Mesendoderm (in vitro differentiated cells): Measurements from ENCODE around the gene MGRN1.

Experiments used
- DNase-seq: peaks from one replicate; pipeline ENCODE4 v3.0.0; 2013
- H2AK5ac ChIP-seq: 2 replicates; pipeline ENCODE4 v1.6.1; 2013; ENCODE audit warnings: low read length, inconsistent platforms
- H2BK120ac ChIP-seq: 2 replicates; pipeline ENCODE4 v1.6.1; 2013; ENCODE audit warnings: low read depth, mild to moderate bottlenecking, low read length, moderate library complexity, mixed read lengths
- H2BK15ac ChIP-seq: replicated peaks from 2 replicates; pipeline ENCODE4 v1.6.1; 2013; ENCODE audit warnings: low read depth, mild to moderate bottlenecking, moderate library complexity
- H2BK5ac ChIP-seq: 2 replicates; pipeline ENCODE4 v1.6.1; 2013; ENCODE audit warnings: low read length, inconsistent platforms
- H3K18ac ChIP-seq: 2 replicates; pipeline ENCODE4 v1.6.1; 2013; ENCODE audit warnings: mild to moderate bottlenecking, low read length, mixed read lengths
- H3K23ac ChIP-seq: one replicate; pipeline ENCODE4 v1.6.1; 2013; ENCODE audit warnings: low read length
- H3K27ac ChIP-seq: 2 replicates; pipeline ENCODE4 v1.5.1; 2013; ENCODE audit warnings: low read depth, mild to moderate bottlenecking, inconsistent platforms, low read length, moderate library complexity
- H3K27me3 ChIP-seq: 2 replicates; pipeline ENCODE4 v1.6.1; 2013; ENCODE audit warnings: low read length, control low read depth, mild to moderate bottlenecking, inconsistent platforms; ENCODE audit not compliant: insufficient read depth, poor library complexity
- H3K36me3 ChIP-seq: 2 replicates; pipeline ENCODE4 v1.6.1; 2013; ENCODE audit warnings: low read length, inconsistent platforms; ENCODE audit not compliant: control insufficient read depth, insufficient read depth
- H3K4ac ChIP-seq: one replicate; pipeline ENCODE4 v1.6.1; 2013; ENCODE audit warnings: low read depth, mild to moderate bottlenecking, low read length, moderate library complexity
- H3K4me1 ChIP-seq: 2 replicates; pipeline ENCODE4 v1.6.1; 2013; ENCODE audit warnings: low read depth, low read length, inconsistent platforms; ENCODE audit not compliant: control insufficient read depth
- H3K4me2 ChIP-seq: 2 replicates; pipeline ENCODE4 v1.6.1; 2013; ENCODE audit warnings: low read length
- H3K4me3 ChIP-seq: 2 replicates; pipeline ENCODE4 v1.5.1; 2013; ENCODE audit warnings: mild to moderate bottlenecking, low read length
- H3K56ac ChIP-seq: one replicate; pipeline ENCODE4 v1.6.1; 2013; ENCODE audit warnings: low read length
- H3K79me1 ChIP-seq: 2 replicates; pipeline ENCODE4 v1.6.1; 2013; ENCODE audit warnings: low read length, inconsistent platforms
- H3K79me2 ChIP-seq: 2 replicates; pipeline ENCODE4 v1.6.1; 2013; ENCODE audit warnings: mild to moderate bottlenecking, low read length; ENCODE audit not compliant: control insufficient read depth, insufficient read depth
- H3K9ac ChIP-seq: 2 replicates; pipeline ENCODE4 v1.6.1; 2013; ENCODE audit warnings: low read length, inconsistent platforms
- H4K5ac ChIP-seq: one replicate; pipeline ENCODE4 v1.6.1; 2013; ENCODE audit warnings: low read length
- H4K8ac ChIP-seq: one replicate; pipeline ENCODE4 v1.6.1; 2013; ENCODE audit warnings: low read depth, mild to moderate bottlenecking, control low read depth, low read length, moderate library complexity
- WGBS: extraction: QIAGEN DNeasy Blood & Tissue Kit; methylation state at CpG from one replicate; pipeline ENCODE4 v1.1.7; 2013; ENCODE audit warnings: low lambda C conversion rate, missing lambda C conversion rate; ENCODE audit not compliant: insufficient coverage; ENCODE audit errors: extremely low coverage; 5-methylcytosine and 5-hydroxymethylcytosine counted together

Gene MGRN1

GRCh38 chr16:4616047-4616811 lies 8.4 kb upstream of the MGRN1 start:
- peak overlapping the region; percentile 83 for H3K9ac ChIP-seq
- H4K8ac ChIP-seq = peak overlapping the region; percentile 84
- H2BK120ac ChIP-seq = no peak overlapping the region
- no peak overlapping the region for H2AK5ac ChIP-seq
- H3K79me2 ChIP-seq = peaks cover 27% of the 10 kb centered on the region
- DNase-seq = peak; percentile 100
- peak overlapping the region; percentile 77 for H3K4me2 ChIP-seq
- WGBS = no CpG with 5 or more reads among the region's 57 CpGs
- H3K4me3 ChIP-seq = peak overlapping the region; percentile 37
- H3K18ac ChIP-seq = peak overlapping the region; percentile 77
- peak overlapping the region; percentile 46 for H2BK5ac ChIP-seq
- H3K36me3 ChIP-seq = no peaks in the 10 kb centered on the region
- H2BK15ac ChIP-seq = no peak overlapping the region
- no peak overlapping the region for H4K5ac ChIP-seq
- peak overlapping the region; percentile 82 for H3K4ac ChIP-seq
- H3K23ac ChIP-seq = peak overlapping the region; percentile 80
- peak overlapping the region; percentile 93 for H3K27ac ChIP-seq
- peaks cover 7% of the 10 kb centered on the region for H3K4me1 ChIP-seq
- H3K79me1 ChIP-seq = peaks cover 10% of the 10 kb centered on the region
- peak overlapping the region; percentile 92 for H3K56ac ChIP-seq
- no peaks in the 10 kb centered on the region for H3K27me3 ChIP-seq

- no peak overlapping the region for H4K8ac ChIP-seq
- peak overlapping the region; percentile 45 for H3K56ac ChIP-seq
- DNase-seq = no peak
- H3K4me3 ChIP-seq = no peak overlapping the region
- no CpG with 5 or more reads among the region's 8 CpGs for WGBS
- H3K79me1 ChIP-seq = peaks cover 5% of the 10 kb centered on the region
- no peak overlapping the region for H3K23ac ChIP-seq
- no peak overlapping the region for H3K4ac ChIP-seq
- no peak overlapping the region for H4K5ac ChIP-seq
- no peak overlapping the region for H2BK15ac ChIP-seq
- no peak overlapping the region for H3K18ac ChIP-seq
- no peaks in the 10 kb centered on the region for H3K36me3 ChIP-seq
- H2AK5ac ChIP-seq = no peak overlapping the region
- H2BK120ac ChIP-seq = no peak overlapping the region
- no peaks in the 10 kb centered on the region for H3K27me3 ChIP-seq
- H2BK5ac ChIP-seq = no peak overlapping the region
- no peak overlapping the region for H3K4me2 ChIP-seq
- H3K79me2 ChIP-seq = peaks cover 14% of the 10 kb centered on the region
- H3K4me1 ChIP-seq = peaks cover 4% of the 10 kb centered on the region
- no peak overlapping the region for H3K27ac ChIP-seq
- H3K9ac ChIP-seq = no peak overlapping the region
Observed at GRCh38 chr16:4617880-4618279, 6.7 kb upstream of the MGRN1 start.

GRCh38 chr16:4618645-4619418 lies 5.8 kb upstream of the MGRN1 start:
- Histone ChIP-seq H3K4me2 (no peak overlapping the region), H3K4me1 (no peaks in the 10 kb centered on the region), H3K79me1 (no peaks in the 10 kb centered on the region), H3K36me3 (no peaks in the 10 kb centered on the region), H4K8ac (no peak overlapping the region), H3K4ac (no peak overlapping the region), H3K18ac (no peak overlapping the region), H3K27me3 (no peaks in the 10 kb centered on the region), H4K5ac (no peak overlapping the region), H3K79me2 (peaks cover 4% of the 10 kb centered on the region), H2BK120ac (no peak overlapping the region), H2BK15ac (no peak overlapping the region), H3K9ac (no peak overlapping the region), H3K23ac (peak overlapping the region; percentile 29), H3K56ac (peak overlapping the region; percentile 49), H2BK5ac (no peak overlapping the region), H3K27ac (no peak overlapping the region), H2AK5ac (no peak overlapping the region), H3K4me3 (no peak overlapping the region)
- DNase-seq = no peak
- no CpG with 5 or more reads among the region's 8 CpGs for WGBS

DNA sequence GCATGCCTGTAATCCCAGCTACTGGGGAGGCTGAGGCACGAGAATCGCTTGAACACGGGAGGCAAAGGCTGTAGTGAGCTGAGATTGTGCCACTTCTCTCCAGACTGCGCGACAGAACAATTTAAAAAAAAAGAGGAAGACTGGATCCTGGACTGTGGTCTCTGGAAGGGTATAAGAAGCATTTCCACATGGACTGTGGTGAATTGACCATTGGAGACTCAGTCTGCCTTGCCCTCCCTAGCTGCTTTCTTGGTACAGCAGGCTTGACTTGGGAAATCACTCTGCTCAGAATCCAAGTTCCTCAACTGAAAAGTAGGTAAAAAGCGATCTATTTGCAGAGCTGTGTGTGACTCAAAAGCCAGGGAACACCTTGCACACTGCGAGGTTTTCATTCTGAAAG lies 1.0 kb upstream of the MGRN1 start:
- Histone ChIP-seq H3K4me2 (no peak overlapping the region), H2BK15ac (no peak overlapping the region), H3K4ac (no peak overlapping the region), H3K23ac (no peak overlapping the region), H3K9ac (no peak overlapping the region), H3K27ac (no peak overlapping the region), H3K56ac (no peak overlapping the region), H4K5ac (no peak overlapping the region), H3K4me1 (peaks cover 5% of the 10 kb centered on the region), H2BK120ac (no peak overlapping the region), H3K79me2 (peaks cover 19% of the 10 kb centered on the region), H4K8ac (no peak overlapping the region), H3K4me3 (no peak overlapping the region), H3K18ac (no peak overlapping the region), H2BK5ac (no peak overlapping the region), H3K27me3 (no peaks in the 10 kb centered on the region), H3K36me3 (no peaks in the 10 kb centered on the region), H3K79me1 (peaks cover 13% of the 10 kb centered on the region), H2AK5ac (no peak overlapping the region)
- WGBS = no CpG with 5 or more reads among the region's 7 CpGs
- DNase-seq = no peak

DNA sequence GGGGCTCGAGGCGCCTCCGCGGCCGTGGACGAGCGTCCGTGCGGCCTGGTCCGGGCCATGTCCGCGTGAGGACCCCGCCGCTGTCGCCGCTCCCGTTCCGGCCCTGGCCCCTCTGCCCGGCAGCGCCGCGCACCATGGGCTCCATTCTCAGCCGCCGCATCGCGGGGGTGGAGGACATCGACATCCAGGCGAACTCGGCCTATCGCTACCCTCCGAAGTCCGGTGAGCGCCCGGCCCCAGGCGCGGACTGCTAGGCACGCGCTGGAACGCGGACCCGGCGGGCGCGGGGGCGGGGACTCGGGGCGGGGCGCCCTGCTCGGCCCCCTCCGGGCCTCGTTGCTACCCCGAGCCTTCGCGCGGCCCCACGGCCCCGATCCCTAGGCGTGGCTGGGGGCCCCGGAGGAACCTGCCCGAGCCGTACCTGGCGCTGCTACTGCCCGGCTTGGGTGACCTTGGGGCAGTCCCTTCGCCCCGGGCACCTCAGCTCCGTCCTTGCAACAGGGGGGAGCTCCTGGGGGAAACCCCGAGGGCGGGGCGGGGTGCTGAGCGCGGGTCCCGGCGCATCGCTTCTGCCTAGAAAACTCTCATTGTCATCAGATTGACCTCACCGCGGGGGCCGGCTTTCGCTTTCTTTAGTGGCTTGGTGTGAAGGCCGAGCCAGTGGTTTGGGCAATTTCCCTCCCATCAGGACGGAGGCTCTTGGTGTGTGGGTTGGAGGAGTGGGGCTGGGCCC lies 367 bp downstream of the MGRN1 start:
- Histone ChIP-seq H3K27me3 (no peaks in the 10 kb centered on the region), H3K4me3 (peak overlapping the region; percentile 87), H3K4me1 (peaks cover 5% of the 10 kb centered on the region), H3K9ac (peak overlapping the region; percentile 96), H4K8ac (no peak overlapping the region), H3K36me3 (no peaks in the 10 kb centered on the region), H3K79me1 (peaks cover 13% of the 10 kb centered on the region), H3K27ac (peak overlapping the region; percentile 17), H2BK15ac (no peak overlapping the region), H3K56ac (peak overlapping the region; percentile 99), H3K79me2 (peaks cover 19% of the 10 kb centered on the region), H3K18ac (peak overlapping the region; percentile 29), H2BK5ac (no peak overlapping the region), H3K4ac (peak overlapping the region; percentile 47), H3K23ac (no peak overlapping the region), H3K4me2 (peak overlapping the region; percentile 94), H2BK120ac (peak overlapping the region; percentile 31), H2AK5ac (no peak overlapping the region), H4K5ac (no peak overlapping the region)
- peak; percentile 81 for DNase-seq
- WGBS = no CpG with 5 or more reads among the region's 80 CpGs
